Stimulated activated CD4-positive, alpha-beta T cell treated with anti-CD3 and anti-CD28 coated beads, Interleukin-1b, Interleukin-23, amount 100 ng/mL, for 24 hours (primary cell): ENCODE measurements around the gene OR52I1.

Experiments
- DNase-seq, 4 experiments: peaks; one replicate each; pipeline ENCODE4 v3.0.0-alpha.2; 2020; ENCODE audit warnings: low read depth in 4 of 4, low spot score in 1 of 4

OR52I1 gene

GRCh38 chr11:4593739-4594138 lies at the start of gene OR52I1:
Gene OR52I1, plus strand, starts transcription at chr11:4594039. Its CDS starts 0 bp downstream, at chr11:4594039.
- no peak for DNase-seq

GRCh38 chr11:4544891-4545290 lies 48.9 kb upstream of the OR52I1 start, which contains the start of gene OR52M1:
Gene OR52M1, plus strand, starts transcription at chr11:4545191. Its CDS starts 0 bp downstream, at chr11:4545191.
- DNase-seq, result no peak

GRCh38 chr11:4546878-4547277 lies 47.0 kb upstream of the OR52I1 start:
- no peak for DNase-seq

GRCh38 chr11:4547416-4547815 lies 46.4 kb upstream of the OR52I1 start:
- no peak for DNase-seq

- DNase-seq, result no peak
Measured at GRCh38 chr11:4551346-4551979, 42.4 kb upstream of the OR52I1 start.

GRCh38 chr11:4559527-4560440 lies 34.1 kb upstream of the OR52I1 start:
- no peak for DNase-seq

GRCh38 chr11:4560467-4560866 lies 33.4 kb upstream of the OR52I1 start:
- no peak for DNase-seq

GRCh38 chr11:4565371-4565770 lies 28.5 kb upstream of the OR52I1 start:
- no peak for DNase-seq

- DNase-seq, result no peak
Measured at GRCh38 chr11:4569075-4569474, 24.8 kb upstream of the OR52I1 start.

- DNase-seq, result no peak
Measured at GRCh38 chr11:4576880-4577279, 17.0 kb upstream of the OR52I1 start.

GRCh38 chr11:4577761-4578160 lies 16.1 kb upstream of the OR52I1 start:
- no peak for DNase-seq

- DNase-seq, result no peak
Measured at GRCh38 chr11:4578624-4579023, 15.2 kb upstream of the OR52I1 start.

GRCh38 chr11:4580124-4580523 lies 13.7 kb upstream of the OR52I1 start:
- no peak for DNase-seq

- DNase-seq, result no peak
Measured at GRCh38 chr11:4581443-4581842, 12.4 kb upstream of the OR52I1 start, which contains the start of gene OR52I2. Gene OR52I2, plus strand, starts transcription at chr11:4581743.

GRCh38 chr11:4589017-4589416 lies 4.8 kb upstream of the OR52I1 start:
- DNase-seq, result no peak

- no peak for DNase-seq
Measured at GRCh38 chr11:4605057-4605456, 11.2 kb downstream of the OR52I1 start.

- DNase-seq, result no peak
Measured at GRCh38 chr11:4606231-4607015, 12.6 kb downstream of the OR52I1 start.

- DNase-seq, result no peak
Measured at GRCh38 chr11:4607096-4607495, 13.3 kb downstream of the OR52I1 start.

- DNase-seq, result peak; percentile 86 to 93 (median 89)
Measured at GRCh38 chr11:4607781-4608666, 14.2 kb downstream of the OR52I1 start, which contains the start of gene TRIM68. Gene TRIM68, minus strand, starts transcription at chr11:4608231. Its CDS starts 2,727 bp downstream, at chr11:4605504.

GRCh38 chr11:4610258-4610935 lies 16.6 kb downstream of the OR52I1 start:
- DNase-seq, result peak in 1 of 4 experiments; percentile 7
